K562 (cell line): ENCODE data around the gene IQSEC3. TPM values are rescaled to one million over a fixed set of nuclear protein-coding genes. Genes with fewer than 3 reads are reported as not detected.
A peak's percentile ranks its signal among the peaks of the same experiment; 100 is the strongest.

Experiments used
- ATAC-seq: fragments of 200-7000 bp; cut with Tn5 transposase; 3 replicates; pipeline ENCODE4 v1.9.1; 2020; ENCODE audit warnings: moderate library complexity
- BruUV-seq: library from RNA; stranded (reverse); fragments of 400-500 nt; replicated peaks from 2 replicates; lab custom pipeline; 2021; lab: Mats Ljungman, UMichigan
- CTCF ChIA-PET: fragments of 300-600 bp; formaldehyde crosslinking; extraction: SDS; loops from one replicate; lab custom pipeline; 2021; ENCODE audit warnings: low intra/inter-chr PET ratio; lab: Yijun Ruan, JAX
- POLR2A ChIA-PET: fragments of 300-600, 350-650 bp; sonication (Branson Sonifier 250); formaldehyde crosslinking; extraction: SDS; loops from one replicate; lab custom pipeline; 2021; ENCODE audit warnings: antibody characterized with exemption, inconsistent platforms; lab: Yijun Ruan, JAX
- DNase-seq, 4 experiments: peaks; one replicate each; pipeline versions ENCODE4 v3.0.0 to v3.0.0-alpha.2; 2011 to 2018; ENCODE audit warnings: low spot score in 3 of 4, mixed read lengths in 3 of 4; ENCODE audit errors: extremely low read depth in 1 of 4
- FAIRE-seq: peaks from 2 replicates; lab custom pipeline; 2011; peaks lifted over from hg19 to GRCh38; lab: Jason Lieb, UNC
- H2AFZ ChIP-seq: 2 replicates; pipeline ENCODE4 v1.6.0; 2011; ENCODE audit warnings: low read depth, low read length, control low read depth, inconsistent platforms
- H3K27ac ChIP-seq: fragments of 200-600 bp; 3 replicates; pipeline ENCODE4 v1.8.0; 2011; ENCODE audit warnings: low read depth, mild to moderate bottlenecking, control low read depth, inconsistent platforms, low read length, moderate library complexity, mixed read lengths; ENCODE audit errors: extremely low read depth
- H3K27me3 ChIP-seq, 2 experiments: fragments of 300-600 bp in 1 of 2; 2 replicates in 1 of 2; 3 replicates in 1 of 2; pipeline versions ENCODE4 v1.6.0 to v1.8.0; 2011; ENCODE audit warnings: inconsistent platforms in 2 of 2, low read length in 2 of 2, mild to moderate bottlenecking in 1 of 2, mixed read lengths in 1 of 2, moderate library complexity in 1 of 2; ENCODE audit not compliant: control insufficient read depth in 2 of 2, insufficient read depth in 2 of 2
- H3K36me3 ChIP-seq: fragments of 300-600 bp; 3 replicates; pipeline ENCODE4 v1.8.0; 2011; ENCODE audit warnings: mild to moderate bottlenecking, low read length, inconsistent platforms; ENCODE audit not compliant: control insufficient read depth, insufficient read depth
- H3K4me1 ChIP-seq, 2 experiments: fragments of 200-600 bp in 1 of 2; replicated peaks in 1 of 2; 2 replicates in 1 of 2; 3 replicates in 1 of 2; pipeline versions ENCODE4 v1.5.1 to v1.8.0; 2011; ENCODE audit warnings: inconsistent platforms in 2 of 2, low read length in 2 of 2, mild to moderate bottlenecking in 1 of 2, mixed read lengths in 1 of 2, moderate library complexity in 1 of 2; ENCODE audit not compliant: control insufficient read depth in 2 of 2, insufficient read depth in 2 of 2
- H3K4me2 ChIP-seq: 2 replicates; pipeline ENCODE4 v1.6.1; 2011; ENCODE audit warnings: low read length, control low read depth, inconsistent platforms, mixed read lengths; ENCODE audit not compliant: insufficient read depth
- H3K4me3 ChIP-seq: fragments of 200-600 bp; sonication (generic), shearing (Covaris generic); 2 replicates; pipeline ENCODE4 v1.5.1; 2016; ENCODE audit warnings: control low read depth, inconsistent platforms
- H3K79me2 ChIP-seq: fragments of 200-600 bp; 3 replicates; pipeline ENCODE4 v1.8.0; 2011; ENCODE audit warnings: low read length, inconsistent platforms; ENCODE audit not compliant: control insufficient read depth, insufficient read depth
- H3K9ac ChIP-seq, 2 experiments: 2 replicates each; pipeline versions ENCODE4 v1.6.0 to v1.6.1; 2011; ENCODE audit warnings: low read depth in 2 of 2, low read length in 2 of 2, control low read depth in 1 of 2, inconsistent platforms in 1 of 2, mild to moderate bottlenecking in 1 of 2, mixed read lengths in 1 of 2; ENCODE audit not compliant: insufficient read depth in 1 of 2
- H3K9me1 ChIP-seq: one replicate; pipeline ENCODE4 v1.6.0; 2011; ENCODE audit warnings: inconsistent platforms, mild to moderate bottlenecking, low read length, moderate library complexity; ENCODE audit not compliant: control insufficient read depth, insufficient read depth
- H3K9me3 ChIP-seq: replicated peaks from 2 replicates; pipeline ENCODE4 v1.5.1; 2011; ENCODE audit warnings: low read depth, low read length, inconsistent platforms; ENCODE audit not compliant: control insufficient read depth, insufficient read depth
- H4K20me1 ChIP-seq: replicated peaks from 2 replicates; pipeline ENCODE4 v1.6.1; 2011; ENCODE audit warnings: low read length, inconsistent platforms, mixed read lengths; ENCODE audit not compliant: control insufficient read depth, insufficient read depth
- CCNT2 ChIP-seq: IDR thresholded peaks from 2 replicates; pipeline ENCODE4 v1.6.1; 2011; ENCODE audit warnings: borderline replicate concordance, low read depth, mild to moderate bottlenecking, moderate library complexity, mixed read lengths, low read length; ENCODE audit not compliant: insufficient read length; ENCODE audit errors: extremely low read depth
- CTBP1 ChIP-seq: fragments of 450-650 bp; IDR thresholded peaks from 2 replicates; pipeline ENCODE4 v1.6.1; 2016; ENCODE audit warnings: borderline replicate concordance
- CXXC5 ChIP-seq: fragments of 250-450 bp; sonication (Bioruptor Pico); IDR thresholded peaks from 2 replicates; pipeline ENCODE4 v1.8.0; 2022; ENCODE audit warnings: inconsistent platforms, mild to moderate bottlenecking, moderate library complexity
- ETV5 ChIP-seq: sonication (generic); formaldehyde crosslinking; IDR thresholded peaks from 2 replicates; pipeline ENCODE4 v1.4.0; 2020; ENCODE audit warnings: low read depth, mild to moderate bottlenecking, missing genetic modification reagents
- HCFC1 ChIP-seq: IDR thresholded peaks from 2 replicates; pipeline ENCODE4 v1.6.1; 2012; ENCODE audit warnings: low read depth, low read length, improper control_type of control experiment
- MTF1 ChIP-seq: fragments of 250-450 bp; sonication (Bioruptor Pico); IDR thresholded peaks from 2 replicates; pipeline ENCODE4 v1.9.0; 2021; ENCODE audit warnings: moderate library complexity, mild to moderate bottlenecking, inconsistent platforms, borderline replicate concordance
- MYC ChIP-seq, 2 experiments: fragments of 250-450 bp in 1 of 2; sonication (Bioruptor Pico) in 1 of 2; IDR thresholded peaks; 2 replicates each; pipeline versions ENCODE4 v1.5.1 to v1.6.1; 2012 to 2021; ENCODE audit warnings: low read depth in 2 of 2, borderline replicate concordance in 1 of 2, improper control_type of control experiment in 1 of 2, low read length in 1 of 2, mild to moderate bottlenecking in 1 of 2, moderate library complexity in 1 of 2
- NRF1 ChIP-seq, 2 experiments: fragments of 450-650 bp; IDR thresholded peaks in 1 of 2; conservative IDR thresholded peaks in 1 of 2; 2 replicates each; pipeline ENCODE4 v1.6.1; 2014; ENCODE audit warnings: mild to moderate bottlenecking in 2 of 2
- RB1 ChIP-seq: fragments of 450-650 bp; IDR thresholded peaks from 2 replicates; pipeline ENCODE4 v1.6.1; 2017; ENCODE audit warnings: low read depth, mild to moderate bottlenecking
- ZNF445 ChIP-seq: fragments of 250-450 bp; sonication (Bioruptor Pico); IDR thresholded peaks from 2 replicates; pipeline ENCODE4 v1.4.0; 2020; ENCODE audit warnings: low read depth, mild to moderate bottlenecking, moderate library complexity
- whole genome bisulfite sequencing: fragments of 100-300 bp; shearing (Covaris generic); methylation state at CpG from one replicate; pipeline ENCODE4 v1.1.6; 2016; ENCODE audit warnings: low coverage, mixed read lengths; ENCODE audit not compliant: insufficient coverage; ENCODE audit errors: missing lambda C conversion rate; 5-methylcytosine and 5-hydroxymethylcytosine counted together
- in situ Hi-C: fragments of 300-500 bp; cut with MboI; formaldehyde crosslinking; loops from 4 replicates; pipeline ENCODE4 v1.15.0; 2018; ENCODE audit warnings: inconsistent platforms, mixed read lengths
- intact Hi-C: fragments of 100-400 bp; cut with micrococcal nuclease; formaldehyde crosslinking; loops from 2 replicates; pipeline ENCODE4 v1.14.2; 2022
- polyA plus RNA-seq, 8 experiments: library from polyadenylated mRNA; depleted of rRNA in 4 of 8; stranded (reverse) in 5 of 8; unstranded in 3 of 8; fragments of >200 nt; fragmentation: Nextera tagmentation in 2 of 8; fragmentation: Illumina TruSeq in 1 of 8; extraction: Ambion mirVana in 2 of 8; extraction: Trizol in 1 of 8; gene quantifications; 2 replicates each; pipeline versions ENCODE4 v1.2.1 to v1.2.3, GENCODE V29; 2011 to 2014; ENCODE audit warnings: inconsistent platforms in 1 of 8, missing spikeins in 1 of 8
- total RNA-seq, 7 experiments: library from RNA; depleted of rRNA in 6 of 7; stranded (reverse); fragments of >200 nt in 6 of 7; fragmentation: Illumina TruSeq in 2 of 7; extraction: Trizol in 2 of 7; gene quantifications; 2 replicates each; pipeline versions ENCODE4 v1.2.1 to v1.2.3, GENCODE V29; 2011 to 2021; ENCODE audit warnings: low replicate concordance in 1 of 7
- TF ChIP-seq, protein P1 (sequence below), 3 experiments: IDR thresholded peaks in 2 of 3; conservative IDR thresholded peaks in 1 of 3; 2 replicates each; pipeline ENCODE4 v1.5.1; 2011 to 2012; ENCODE audit warnings: low read length in 3 of 3, mild to moderate bottlenecking in 3 of 3, control low read depth in 2 of 3, improper control_type of control experiment in 1 of 3, inconsistent platforms in 1 of 3, low read depth in 1 of 3, mixed read lengths in 1 of 3, moderate library complexity in 1 of 3; ENCODE audit not compliant: insufficient read depth in 2 of 3
- TF ChIP-seq, protein P2 (sequence below): IDR thresholded peaks from 3 replicates; pipeline ENCODE4 v1.6.1; 2011; ENCODE audit warnings: borderline replicate concordance, mild to moderate bottlenecking; ENCODE audit not compliant: insufficient read length, insufficient read depth

Gene IQSEC3
- total and polyA plus RNA-seq, 9 of the 15 experiments (the other 6 are each of a cell fraction or from before 2014, with no cell fraction given): under 0.01 to 0.25 (median 0.08) TPM; not detected in 3

DNA sequence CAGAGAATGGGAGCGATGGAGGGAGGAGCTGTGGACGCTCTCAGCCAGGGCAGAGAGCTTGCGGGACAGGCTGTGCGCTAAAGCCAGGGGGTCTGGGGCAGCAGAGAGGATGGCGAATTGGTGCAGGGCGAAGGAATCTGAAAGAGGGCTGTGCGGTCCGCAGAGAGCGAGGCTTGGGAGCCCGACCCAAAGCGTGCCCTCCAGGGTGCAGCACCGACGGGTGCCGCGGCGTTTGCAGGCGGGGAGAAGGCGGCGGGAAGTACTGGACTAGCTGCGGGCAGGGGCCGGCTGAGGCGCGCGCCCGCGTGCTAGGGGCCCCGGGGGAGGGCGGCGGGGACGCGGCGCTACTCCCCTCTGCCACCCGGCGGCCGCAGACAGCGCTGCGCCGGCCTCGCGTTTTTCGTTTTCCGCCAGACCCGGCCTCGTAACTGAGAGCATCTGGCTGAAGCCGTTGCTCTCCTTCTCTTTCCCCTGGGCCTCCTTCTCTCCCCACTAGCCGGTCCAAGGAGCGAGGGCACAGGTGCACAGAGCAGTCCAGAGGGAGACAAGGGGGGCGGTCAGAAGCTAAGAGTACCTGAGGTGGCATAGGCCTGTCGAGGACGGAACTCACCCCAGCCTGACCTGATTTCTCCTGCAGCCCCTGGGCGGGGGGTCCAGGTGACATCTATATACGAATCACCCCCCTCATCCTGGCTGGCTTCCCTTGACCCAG, 122.5 kb downstream of the IQSEC3 start:
- 0 out of 2 replicates have a peak overlapping the region, but pooled peaks have one; percentile 32 for H3K4me2 ChIP-seq
- ATAC-seq (peak; percentile 96), FAIRE-seq (no peak), DNase-seq (peak; percentile 49 to 86 (median 82))
- POLR2A ChIA-PET: no interaction called here
- H4K20me1 ChIP-seq: no peaks in the 10 kb centered on the region
- H3K4me1 ChIP-seq: peaks cover 0 to 6% of the 10 kb centered on the region in 2 experiments; a peak in 2 of 5 replicates
- H3K9me3 ChIP-seq: no peaks in the 10 kb centered on the region
- in situ Hi-C loops: no loop called here
- H3K9me1 ChIP-seq: no peaks in the 10 kb centered on the region
- no peaks in the 10 kb centered on the region for H3K36me3 ChIP-seq
- no peak overlapping the region for H3K27ac ChIP-seq
- H3K27me3 ChIP-seq: peaks cover 13 to 47% of the 10 kb centered on the region in 2 experiments; a peak in 4 of 5 replicates
- intact Hi-C loops: no loop called here
- no peaks in the 10 kb centered on the region for H3K79me2 ChIP-seq
- 9% methylated on average over 14 of the region's 52 CpGs for WGBS
- CTCF ChIA-PET: no interaction called here
- peak overlapping the region in 1 of 2 experiments; percentile 78; a peak in 1 of 4 replicates for H3K9ac ChIP-seq
- H2AFZ ChIP-seq: peak overlapping the region; percentile 85; the same call in 1 of the 2 replicates
- no peak overlapping the region; the same call in 1 of the 2 replicates for H3K4me3 ChIP-seq
- no TSS peak for BruUV-seq
- TF ChIP-seq, protein P1, sequence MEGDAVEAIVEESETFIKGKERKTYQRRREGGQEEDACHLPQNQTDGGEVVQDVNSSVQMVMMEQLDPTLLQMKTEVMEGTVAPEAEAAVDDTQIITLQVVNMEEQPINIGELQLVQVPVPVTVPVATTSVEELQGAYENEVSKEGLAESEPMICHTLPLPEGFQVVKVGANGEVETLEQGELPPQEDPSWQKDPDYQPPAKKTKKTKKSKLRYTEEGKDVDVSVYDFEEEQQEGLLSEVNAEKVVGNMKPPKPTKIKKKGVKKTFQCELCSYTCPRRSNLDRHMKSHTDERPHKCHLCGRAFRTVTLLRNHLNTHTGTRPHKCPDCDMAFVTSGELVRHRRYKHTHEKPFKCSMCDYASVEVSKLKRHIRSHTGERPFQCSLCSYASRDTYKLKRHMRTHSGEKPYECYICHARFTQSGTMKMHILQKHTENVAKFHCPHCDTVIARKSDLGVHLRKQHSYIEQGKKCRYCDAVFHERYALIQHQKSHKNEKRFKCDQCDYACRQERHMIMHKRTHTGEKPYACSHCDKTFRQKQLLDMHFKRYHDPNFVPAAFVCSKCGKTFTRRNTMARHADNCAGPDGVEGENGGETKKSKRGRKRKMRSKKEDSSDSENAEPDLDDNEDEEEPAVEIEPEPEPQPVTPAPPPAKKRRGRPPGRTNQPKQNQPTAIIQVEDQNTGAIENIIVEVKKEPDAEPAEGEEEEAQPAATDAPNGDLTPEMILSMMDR (IDR thresholded peaks at IDR 0.05 in 2 of 3, conservative IDR thresholded peaks at IDR 0.05 in 1 of 3; ENCODE audit: insufficient read depth in 2 of 3, low read depth in 1 of 3, low read length in 3 of 3): peak; percentile 54 to 80 (median 55)
- TF ChIP-seq CTBP1 (peak; percentile 23; the same call in 1 of the 2 replicates), HCFC1 (peak; percentile 27; the same call in 1 of the 2 replicates), ETV5 (CRISPR knock-in tag) (no peak), NRF1 (conservative IDR thresholded peaks at IDR 0.05 in 1 of 2, IDR thresholded peaks at IDR 0.05 in 1 of 2) (peak in 1 of 2 experiments; percentile 38; a peak in 2 of 4 replicates), RB1 (peak; percentile 71; the same call in 1 of the 2 replicates), MTF1 (no peak), MYC (IDR thresholded peaks at IDR 0.05; ENCODE audit: low read depth, low read length) (peak; percentile 26; the same call in 1 of the 2 replicates), MYC (CRISPR knock-in tag; IDR thresholded peaks at IDR 0.05; ENCODE audit: borderline replicate concordance, low read depth) (no peak), CXXC5 (CRISPR knock-in tag) (peak; percentile 51), CCNT2 (peak; percentile 34), ZNF445 (CRISPR knock-in tag) (no peak)
- TF ChIP-seq, protein P2, sequence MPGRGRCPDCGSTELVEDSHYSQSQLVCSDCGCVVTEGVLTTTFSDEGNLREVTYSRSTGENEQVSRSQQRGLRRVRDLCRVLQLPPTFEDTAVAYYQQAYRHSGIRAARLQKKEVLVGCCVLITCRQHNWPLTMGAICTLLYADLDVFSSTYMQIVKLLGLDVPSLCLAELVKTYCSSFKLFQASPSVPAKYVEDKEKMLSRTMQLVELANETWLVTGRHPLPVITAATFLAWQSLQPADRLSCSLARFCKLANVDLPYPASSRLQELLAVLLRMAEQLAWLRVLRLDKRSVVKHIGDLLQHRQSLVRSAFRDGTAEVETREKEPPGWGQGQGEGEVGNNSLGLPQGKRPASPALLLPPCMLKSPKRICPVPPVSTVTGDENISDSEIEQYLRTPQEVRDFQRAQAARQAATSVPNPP: no peak
